Ovary (tissue), 9 donors: ENCODE data around the gene SLC22A14. TPM values are rescaled to one million over a fixed set of nuclear protein-coding genes. Genes with fewer than 3 reads are reported as not detected.

ENCODE experiments used
- DNase-seq, 5 donors: peaks; one replicate each; pipeline ENCODE4 v3.0.0-alpha.2; 2019 to 2020
- H3K27ac ChIP-seq, 2 donors: fragments of 200-600 bp; one replicate each; pipeline versions ENCODE4 v1.5.1 to v1.8.0; 2019 to 2022
- H3K27me3 ChIP-seq: fragments of 200-600 bp; one replicate; pipeline ENCODE4 v1.8.0; 2022
- H3K36me3 ChIP-seq: fragments of 200-600 bp; sonication (generic); one replicate; pipeline ENCODE4 v1.5.1; 2019
- H3K4me1 ChIP-seq: one replicate; pipeline ENCODE4 v1.8.1; 2013; ENCODE audit warnings: mild to moderate bottlenecking, moderate library complexity; ENCODE audit not compliant: insufficient read depth
- H3K4me3 ChIP-seq: fragments of 200-600 bp; sonication (generic); one replicate; pipeline ENCODE4 v1.5.1; 2017
- H3K9me3 ChIP-seq, 2 donors: fragments of 200-600 bp in 1 of 2; sonication (generic) in 1 of 2; one replicate each; pipeline versions ENCODE4 v1.5.1 to v1.8.1; 2013 to 2019; ENCODE audit warnings: mild to moderate bottlenecking in 1 of 2, moderate library complexity in 1 of 2
- CTCF ChIP-seq, 3 donors: fragments of 450-650 bp in 2 of 3; fragments of 200-600 bp in 1 of 3; IDR thresholded peaks; one replicate each; pipeline versions ENCODE4 v1.5.1 to v1.8.0; 2016 to 2022; ENCODE audit warnings: antibody characterized with exemption in 3 of 3, mild to moderate bottlenecking in 1 of 3
- EP300 ChIP-seq: sonication (generic); formaldehyde crosslinking; IDR thresholded peaks from one replicate; pipeline ENCODE4 v1.6.1; 2017; ENCODE audit warnings: antibody characterized with exemption
- POLR2A ChIP-seq: fragments of 450-650 bp; IDR thresholded peaks from one replicate; pipeline ENCODE4 v1.6.1; 2017; ENCODE audit warnings: antibody characterized with exemption, mild to moderate bottlenecking, moderate library complexity
- WGBS, 3 donors: extraction: QIAGEN DNeasy Blood & Tissue Kit in 1 of 3; methylation state at CpG; one replicate each; pipeline versions ENCODE4 v1.1.5 to v1.1.7; 2013 to 2017; 5-methylcytosine and 5-hydroxymethylcytosine counted together
- intact Hi-C, 4 donors: fragments of 100-400 bp; cut with DNase I; formaldehyde crosslinking; loops; one replicate each; pipeline versions ENCODE4 v1.11.0 to v1.15.1; 2022 to 2023
- polyA plus RNA-seq, 2 donors: library from polyadenylated mRNA; stranded (reverse); fragments of 200-250 nt in 1 of 2; fragments of 350-450 nt in 1 of 2; fragmentation: Illumina TruSeq in 1 of 2; extraction: RNeasy Lipid Tissue Mini Kit (QIAGEN cat#74804) in 1 of 2; gene quantifications; one replicate each; pipeline ENCODE4 v1.2.3, GENCODE V29; 2013 to 2014
- small RNA-seq: library from RNA; depleted of rRNA; stranded (forward); fragments of <200 nt; gene quantifications from one replicate; pipeline ENCODE3, GENCODE V24; 2016
- total RNA-seq, 7 donors: library from RNA; depleted of rRNA in 2 of 7; stranded (reverse); fragments of >200 nt in 2 of 7; fragmentation: NEBNext Ultra II Directional in 3 of 7; extraction: Animal tissue kit (Norgen Biotek cat#: 25700) in 3 of 7; gene quantifications; one replicate each; pipeline versions ENCODE4 v1.1.0 to v1.2.4, GENCODE V29; 2016 to 2023
- donor health status: DM: no; HTN: no; CAD: no; lungs with moderate emphysema.
- donor health status: DM: no; HTN: no; CAD: no.
- donor health status: Bipolar disorder and iron deficiency.
- donor health status: DM: yes; HTN: yes; CAD: no.
- donor health status: DM: no; HTN: no; CAD: no.
- donor health status: DM: yes; HTN: yes; CAD: no.

SLC22A14 gene
- total and polyA plus RNA-seq, 9 donors, result 0.12 to 0.55 TPM; not detected in 7

- Histone ChIP-seq H3K27ac (no peak overlapping the region), H3K27me3 (no peaks in the 10 kb centered on the region), H3K4me1 (no peaks in the 10 kb centered on the region), H3K36me3 (no peaks in the 10 kb centered on the region), H3K9me3 (no peaks in the 10 kb centered on the region), H3K4me3 (no peak overlapping the region)
- intact Hi-C loops, result no loop called here
- 90 to 93% (median 93%) methylated on average over 4 to 6 of the region's 6 CpGs for WGBS, 3 donors
- no peak for TF ChIP-seq EP300
- TF ChIP-seq POLR2A, result no peak
- TF ChIP-seq CTCF (IDR thresholded peaks at IDR 0.05), result no peak
- DNase-seq, result no peak
Observed at GRCh38 chr3:38364721-38365400, 82.8 kb downstream of the SLC22A14 start.

- DNase-seq, result no peak
- no peaks in the 10 kb centered on the region for H3K4me1 ChIP-seq
- intact Hi-C loops, result no loop called here
- H3K9me3 ChIP-seq, result no peaks in the 10 kb centered on the region
- H3K27me3 ChIP-seq, result no peaks in the 10 kb centered on the region
- H3K36me3 ChIP-seq, result no peaks in the 10 kb centered on the region
- no peak overlapping the region for H3K27ac ChIP-seq
- TF ChIP-seq EP300 (no peak), CTCF (IDR thresholded peaks at IDR 0.05) (no peak), POLR2A (no peak)
- 94% methylated on average over 13 of the region's 13 CpGs for WGBS, 3 donors
- H3K4me3 ChIP-seq, result no peak overlapping the region
Observed at GRCh38 chr3:38365469-38366062, 83.5 kb downstream of the SLC22A14 start.

- Histone ChIP-seq H3K27ac (no peak overlapping the region), H3K4me1 (no peaks in the 10 kb centered on the region), H3K9me3 (no peaks in the 10 kb centered on the region), H3K36me3 (no peaks in the 10 kb centered on the region), H3K4me3 (no peak overlapping the region), H3K27me3 (no peaks in the 10 kb centered on the region)
- intact Hi-C loops, result no loop called here
- WGBS, 3 donors, result 82 to 92% (median 86%) methylated on average over 3 of the region's 3 CpGs
- no peak for TF ChIP-seq EP300
- TF ChIP-seq CTCF (IDR thresholded peaks at IDR 0.05), result no peak
- no peak for TF ChIP-seq POLR2A
- no peak for DNase-seq
Observed at GRCh38 chr3:38366082-38366481, 84.0 kb downstream of the SLC22A14 start.

GRCh38 chr3:38367779-38368178 lies 85.7 kb downstream of the SLC22A14 start:
- H3K9me3 ChIP-seq, result no peaks in the 10 kb centered on the region
- H3K36me3 ChIP-seq, result no peaks in the 10 kb centered on the region
- 46 to 77% (median 71%) methylated on average over 3 of the region's 3 CpGs for WGBS, 3 donors
- TF ChIP-seq EP300 (no peak), POLR2A (no peak), CTCF (IDR thresholded peaks at IDR 0.05) (no peak)
- intact Hi-C loops, result no loop called here
- H3K27me3 ChIP-seq, result no peaks in the 10 kb centered on the region
- H3K27ac ChIP-seq, result no peak overlapping the region
- no peak overlapping the region for H3K4me3 ChIP-seq
- no peak for DNase-seq
- H3K4me1 ChIP-seq, result no peaks in the 10 kb centered on the region

Small RNA genes lying within 50 kb of the gene (small RNA-seq; reads per million reads assigned to genes)
- gene RNU6-235P, result not detected

Other genes with a start within 250 kb of the SLC22A14 start
- 10 to 100 TPM in 1 of 7 donors, 1 to 10 TPM in 5, under 1 TPM in 1; 0.99 to 23.8 (median 3.7) TPM for gene DLEC1, start 243.1 kb upstream of the SLC22A14 start, total RNA-seq
- gene DLEC1, start 243.1 kb upstream of the SLC22A14 start, polyA plus RNA-seq, result 1 to 10 TPM in 1 of 2 donors, under 1 TPM in 1; 0.93 to 1.5 TPM
- gene ACAA1, start 145.2 kb upstream of the SLC22A14 start, total RNA-seq, result 10 to 100 TPM; 27.1 to 50.4 (median 44.9) TPM
- gene ACAA1, start 145.2 kb upstream of the SLC22A14 start, polyA plus RNA-seq, result 10 to 100 TPM; 41.3 to 42.7 TPM
- 10 to 100 TPM; 12.8 to 32.5 (median 24.0) TPM for gene MYD88, start 143.6 kb upstream of the SLC22A14 start, total RNA-seq
- gene MYD88, start 143.6 kb upstream of the SLC22A14 start, polyA plus RNA-seq, result 10 to 100 TPM; 19.1 to 58.9 TPM
- 10 to 100 TPM; 17.0 to 41.1 (median 29.4) TPM for gene OXSR1, start 116.8 kb upstream of the SLC22A14 start, total RNA-seq
- 10 to 100 TPM; 12.4 to 24.9 TPM for gene OXSR1, start 116.8 kb upstream of the SLC22A14 start, polyA plus RNA-seq
- gene SLC22A13, start 16.5 kb upstream of the SLC22A14 start, total RNA-seq, result under 1 TPM in 5 of 7 donors, not detected in 2; 0.12 to 0.46 (median 0.18) TPM
- not detected for gene SLC22A13, start 16.5 kb upstream of the SLC22A14 start, polyA plus RNA-seq
- 1 to 10 TPM; 1.4 to 7.0 (median 5.6) TPM for gene XYLB, start 64.5 kb downstream of the SLC22A14 start, total RNA-seq
- gene XYLB, start 64.5 kb downstream of the SLC22A14 start, polyA plus RNA-seq, result 1 to 10 TPM; 1.8 to 3.5 TPM
- gene ACVR2B, start 171.6 kb downstream of the SLC22A14 start, total RNA-seq, result 10 to 100 TPM in 5 of 7 donors, 1 to 10 TPM in 2; 6.0 to 16.0 (median 10.8) TPM
- 1 to 10 TPM; 3.3 to 3.7 TPM for gene ACVR2B, start 171.6 kb downstream of the SLC22A14 start, polyA plus RNA-seq
- gene EXOG, start 214.0 kb downstream of the SLC22A14 start, total RNA-seq, result 10 to 100 TPM in 1 of 7 donors, 1 to 10 TPM in 6; 7.7 to 14.8 (median 9.0) TPM
- 10 to 100 TPM in 1 of 2 donors, 1 to 10 TPM in 1; 5.4 to 12.6 TPM for gene EXOG, start 214.0 kb downstream of the SLC22A14 start, polyA plus RNA-seq